HG02678 (cell line): ENCODE results near the gene PTCD2.

Source experiments
- ATAC-seq: cut with Tn5 transposase; IDR thresholded peaks from one replicate; pipeline ENCODE4 v1.9.1; 2021; ENCODE audit warnings: mild to moderate bottlenecking, moderate library complexity; ENCODE audit not compliant: unreplicated experiment

The PTCD2 gene

GRCh38 chr5:72319976-72320752, at the start of gene PTCD2, which contains the start of gene MRPS27:
PTCD2 (plus strand) TSS chr5:72320373; CDS start chr5:72320383, 10 bp downstream.
MRPS27 (minus strand) TSS chr5:72320240; CDS start chr5:72320221, 19 bp downstream.
- ATAC-seq, result peak; percentile 100

GRCh38 chr5:72271702-72272101, 48.5 kb upstream of the PTCD2 start:
- no peak for ATAC-seq

- no peak for ATAC-seq
Measured at GRCh38 chr5:72272398-72272797, 47.8 kb upstream of the PTCD2 start.

- no peak for ATAC-seq
Measured at GRCh38 chr5:72273547-72273946, 46.6 kb upstream of the PTCD2 start.

- ATAC-seq, result no peak
Measured at GRCh38 chr5:72276219-72276752, 43.9 kb upstream of the PTCD2 start.

- no peak for ATAC-seq
Measured at GRCh38 chr5:72280581-72281069, 39.5 kb upstream of the PTCD2 start.

GRCh38 chr5:72281430-72281763, 38.8 kb upstream of the PTCD2 start:
- ATAC-seq, result no peak

- ATAC-seq, result no peak
Measured at GRCh38 chr5:72281764-72282499, 38.2 kb upstream of the PTCD2 start.

- no peak for ATAC-seq
Measured at GRCh38 chr5:72282878-72283277, 37.3 kb upstream of the PTCD2 start.

- no peak for ATAC-seq
Measured at GRCh38 chr5:72283358-72283757, 36.8 kb upstream of the PTCD2 start.

- no peak for ATAC-seq
Measured at GRCh38 chr5:72284559-72285423, 35.4 kb upstream of the PTCD2 start.

GRCh38 chr5:72285424-72285821, 34.8 kb upstream of the PTCD2 start:
- ATAC-seq, result no peak

- no peak for ATAC-seq
Measured at GRCh38 chr5:72286798-72287197, 33.4 kb upstream of the PTCD2 start.

- no peak for ATAC-seq
Measured at GRCh38 chr5:72288924-72289323, 31.2 kb upstream of the PTCD2 start.

- no peak for ATAC-seq
Measured at GRCh38 chr5:72290356-72291133, 29.6 kb upstream of the PTCD2 start.

GRCh38 chr5:72291601-72292000, 28.6 kb upstream of the PTCD2 start:
- ATAC-seq, result no peak

- ATAC-seq, result no peak
Measured at GRCh38 chr5:72292411-72292810, 27.8 kb upstream of the PTCD2 start.

- ATAC-seq, result no peak
Measured at GRCh38 chr5:72293495-72294055, 26.6 kb upstream of the PTCD2 start.

- ATAC-seq, result no peak
Measured at GRCh38 chr5:72294473-72294872, 25.7 kb upstream of the PTCD2 start.

- ATAC-seq, result no peak
Measured at GRCh38 chr5:72295539-72295938, 24.6 kb upstream of the PTCD2 start.
